Measurements from ENCODE around the gene GNAT1.

The GNAT1 gene

DNA sequence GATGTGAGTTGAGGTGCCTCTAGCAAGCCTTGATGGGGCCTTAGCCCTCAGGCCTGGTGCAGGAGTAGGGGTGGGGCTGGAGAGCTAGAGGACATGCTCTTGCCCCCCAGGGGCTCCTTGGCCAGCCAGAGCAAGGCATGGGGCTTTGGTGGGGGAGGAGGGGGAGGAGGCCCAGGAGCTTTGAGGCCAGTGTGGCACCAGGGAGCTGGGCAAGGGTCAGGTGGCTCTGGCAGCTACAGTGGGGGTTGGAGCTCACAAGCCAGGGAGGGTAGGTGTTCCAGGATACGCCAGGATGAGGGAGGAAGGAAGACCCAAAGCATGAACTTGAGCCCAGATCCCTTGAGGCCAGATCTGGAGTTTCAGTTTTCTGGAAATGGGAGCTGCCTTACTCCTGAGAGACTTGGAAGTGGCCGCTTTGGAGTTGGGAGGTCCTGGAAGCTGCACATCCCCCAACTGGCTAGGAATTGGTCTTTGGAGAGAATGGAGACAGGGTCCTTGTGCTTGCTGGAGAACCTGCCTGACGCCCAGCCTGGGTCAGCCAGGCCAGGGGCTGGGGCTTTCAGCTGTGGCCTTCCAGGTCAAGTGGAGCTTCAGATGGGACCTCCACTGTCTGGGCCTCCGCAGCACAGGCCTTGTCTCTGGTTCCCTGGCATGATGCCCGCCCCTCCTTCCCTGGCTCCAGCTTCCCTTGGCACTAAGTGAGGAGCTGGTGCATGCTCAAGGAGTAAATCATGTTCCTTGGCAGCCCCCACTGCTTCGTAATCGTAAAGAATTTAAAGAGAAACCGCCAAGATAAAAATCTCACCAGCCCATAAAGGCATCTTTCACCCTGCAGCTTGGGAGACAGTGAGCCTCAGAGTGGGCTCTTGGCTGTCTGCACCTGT lies 27.6 kb upstream of the GNAT1 start:
- no peak for DNase-seq

DNA sequence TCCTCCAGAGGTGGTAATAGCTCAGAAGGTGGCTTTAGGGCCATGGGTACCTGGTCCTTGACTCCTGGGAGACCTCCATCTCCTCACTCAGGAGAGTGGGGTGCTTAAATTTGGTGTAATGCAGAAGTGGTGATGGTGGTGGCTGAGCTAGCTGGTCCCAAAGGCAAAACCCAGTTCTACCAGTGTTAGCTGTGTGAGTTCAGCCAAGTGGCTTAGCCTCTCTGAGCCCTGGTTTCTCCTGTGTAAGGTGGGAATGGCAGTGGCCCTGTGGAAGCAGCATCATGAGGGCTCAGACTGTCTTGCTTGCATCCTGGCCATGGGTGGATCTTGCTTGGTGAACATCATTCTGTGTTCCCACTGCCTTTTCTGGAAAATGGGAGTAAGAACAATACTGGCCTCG lies 26.9 kb upstream of the GNAT1 start:
- DNase-seq, result no peak

DNA sequence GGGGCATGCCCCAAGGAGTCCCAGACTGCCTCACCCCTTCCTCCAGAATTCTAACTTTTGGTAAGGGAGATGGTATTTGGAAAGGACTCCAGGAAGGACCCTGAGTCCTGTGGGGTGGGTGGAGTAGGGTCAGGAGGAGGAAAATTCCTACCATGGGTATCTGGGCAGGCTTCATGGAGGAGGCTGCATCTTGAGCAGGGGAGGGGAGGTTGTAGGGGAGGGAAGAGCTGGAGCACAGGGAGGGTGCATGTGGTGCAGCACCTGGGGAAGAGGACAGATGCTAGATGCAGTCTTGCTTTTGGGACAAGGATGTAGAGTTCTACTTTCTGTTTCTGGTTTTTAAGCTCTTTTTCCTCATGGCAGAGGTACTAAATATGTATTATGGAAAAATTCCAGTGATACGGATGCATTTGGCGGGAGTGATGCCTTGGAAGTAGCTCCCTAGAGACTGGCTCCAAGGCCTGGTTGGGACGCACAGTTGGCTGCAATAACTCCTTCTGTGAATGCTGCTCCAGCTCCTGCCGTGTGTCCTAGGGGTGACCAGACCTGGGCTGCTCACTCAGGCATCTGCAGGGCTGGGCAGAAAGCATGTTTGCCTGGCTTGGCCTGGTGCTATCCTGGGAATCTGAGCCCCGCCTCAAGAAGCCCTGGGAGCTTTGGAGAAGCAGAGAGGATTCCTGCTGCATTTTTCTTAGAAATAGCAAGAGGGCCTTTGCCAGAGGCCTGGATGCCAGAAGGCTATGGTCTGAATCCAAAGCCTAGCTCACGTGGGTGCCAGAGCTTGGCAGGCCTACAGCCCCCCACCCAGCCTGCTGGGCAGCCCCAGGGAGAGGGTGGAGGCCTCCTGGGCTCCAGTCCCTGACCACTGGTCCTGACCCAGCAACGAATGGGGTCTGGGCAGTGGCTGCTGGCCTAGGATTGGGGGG lies 26.2 kb upstream of the GNAT1 start:
- DNase-seq, result no peak

DNA sequence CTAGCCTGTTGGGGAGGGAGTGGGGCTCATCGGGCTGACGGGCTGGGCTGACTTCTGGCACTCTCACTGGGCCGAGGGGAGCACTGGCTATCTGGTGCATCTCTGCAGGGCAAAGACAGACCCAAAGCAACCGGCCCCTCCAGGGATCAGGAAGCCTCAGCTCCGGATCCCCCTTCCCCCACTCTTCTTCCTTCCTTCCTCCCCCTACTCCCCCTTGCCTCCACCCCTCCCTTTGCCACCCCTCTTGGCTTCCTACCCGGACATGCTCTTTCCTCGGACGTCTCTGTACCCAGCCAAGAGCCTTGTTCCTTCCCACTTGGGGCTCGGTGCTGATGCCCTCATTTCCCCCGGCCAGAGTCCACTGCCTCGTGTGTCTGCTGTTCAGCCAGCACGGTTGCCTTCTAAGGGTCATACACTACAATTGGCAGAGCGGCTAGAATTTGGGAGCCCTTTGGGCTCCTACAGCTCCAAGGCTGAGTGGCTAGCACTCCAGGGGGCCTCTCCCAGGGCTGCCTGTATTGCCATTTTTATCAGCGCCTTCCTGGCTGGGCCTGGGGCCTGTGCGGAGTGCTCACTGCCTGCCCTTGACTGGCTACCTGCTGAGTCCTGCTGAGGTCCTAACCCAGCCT lies 25.4 kb upstream of the GNAT1 start:
- DNase-seq, result no peak

DNA sequence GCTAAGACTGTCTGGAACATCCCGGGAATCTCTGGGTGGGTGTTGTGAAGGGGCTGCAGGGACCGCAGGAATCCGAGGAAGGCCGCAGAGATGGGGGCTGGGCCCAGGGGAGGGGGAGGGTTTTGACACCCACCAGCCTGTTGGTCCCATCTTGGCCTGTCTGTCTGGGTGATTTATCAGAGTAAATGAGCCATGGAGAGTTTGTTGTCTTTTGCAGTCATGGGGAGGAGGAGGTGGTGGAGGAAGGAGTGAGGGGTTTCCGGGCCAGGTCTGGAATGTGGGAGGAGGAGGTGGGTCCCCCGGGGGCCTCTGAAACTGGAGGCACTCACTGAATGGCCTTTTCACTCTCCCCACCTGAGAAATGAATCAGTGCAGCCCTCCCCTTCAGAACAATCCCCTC lies 24.8 kb upstream of the GNAT1 start:
- no peak for DNase-seq

DNA sequence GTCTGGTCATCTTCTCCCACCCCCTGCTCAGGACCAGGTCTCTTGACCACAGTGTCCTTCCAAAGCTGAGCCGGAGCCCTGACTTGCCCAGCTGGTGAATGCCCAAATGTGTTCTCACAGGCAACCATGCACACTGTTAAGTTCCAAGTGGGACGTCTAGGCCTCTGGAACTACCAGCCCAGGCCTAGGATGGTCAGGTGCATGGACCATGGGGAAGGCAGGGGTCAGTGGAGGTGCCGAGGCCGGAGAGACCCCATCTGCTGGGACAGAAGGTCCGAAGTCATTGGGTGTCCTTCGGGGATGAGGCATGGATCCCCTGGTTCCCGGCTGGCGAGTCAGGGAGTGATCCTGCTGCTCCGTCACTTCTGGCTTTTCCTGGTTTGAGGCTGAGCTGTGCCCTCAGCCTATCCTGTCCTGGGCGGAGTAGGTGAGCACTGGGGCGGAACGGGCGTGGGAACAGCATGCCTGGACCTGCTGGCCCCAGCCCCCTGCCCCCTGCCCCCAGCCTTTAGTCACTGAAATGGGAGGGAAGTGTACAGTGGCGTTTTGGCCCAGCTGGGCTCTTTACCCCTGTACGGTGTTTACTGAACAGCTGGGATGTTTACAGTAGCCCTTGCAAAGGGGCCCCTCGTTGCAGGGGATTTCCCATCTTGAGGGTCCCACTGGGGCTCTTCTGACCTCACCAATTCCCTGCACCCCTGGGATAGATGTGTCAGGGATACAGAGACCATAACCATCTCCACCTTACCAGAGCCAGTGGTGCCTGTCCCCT lies 24.2 kb upstream of the GNAT1 start:
- DNase-seq, result no peak

DNA sequence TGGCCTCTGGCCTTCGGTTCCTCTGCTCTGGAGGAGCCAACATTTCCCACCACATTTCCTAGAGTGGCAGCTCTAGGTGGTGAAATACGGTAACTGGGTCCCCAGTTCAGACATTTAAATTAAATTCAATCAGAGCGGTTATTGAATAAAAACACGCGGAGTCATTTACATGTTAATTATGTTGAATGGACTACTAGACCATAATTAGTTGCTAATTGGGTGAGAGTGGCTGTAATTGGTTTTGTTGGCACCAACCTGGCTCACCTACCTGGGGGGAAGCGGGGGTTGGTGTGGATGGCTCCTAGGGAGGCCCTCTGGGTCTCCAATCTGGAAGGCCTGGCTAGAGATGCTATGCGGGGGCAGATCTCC lies 23.6 kb upstream of the GNAT1 start:
- no peak for DNase-seq

DNA sequence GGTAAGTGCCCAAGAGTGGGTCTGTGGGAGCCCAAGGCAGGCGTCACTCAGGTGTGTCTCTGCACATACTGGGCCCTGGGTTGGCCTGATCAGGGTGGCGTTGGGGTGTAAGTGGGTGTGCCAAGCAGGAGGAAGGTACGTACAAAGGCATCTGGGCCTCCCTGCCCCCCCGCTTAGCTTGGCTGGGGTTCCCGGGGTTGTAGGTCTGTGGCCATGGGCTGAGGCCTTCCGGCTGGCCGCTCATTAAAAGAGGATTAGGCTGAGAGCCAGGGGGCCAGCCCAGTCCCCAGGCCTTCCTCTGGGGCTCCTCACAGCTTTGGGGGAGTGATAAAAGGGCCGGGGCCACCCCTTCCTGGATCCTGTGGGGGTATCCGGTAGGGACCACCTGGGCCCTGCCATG lies 23.0 kb upstream of the GNAT1 start:
- no peak for DNase-seq

DNA sequence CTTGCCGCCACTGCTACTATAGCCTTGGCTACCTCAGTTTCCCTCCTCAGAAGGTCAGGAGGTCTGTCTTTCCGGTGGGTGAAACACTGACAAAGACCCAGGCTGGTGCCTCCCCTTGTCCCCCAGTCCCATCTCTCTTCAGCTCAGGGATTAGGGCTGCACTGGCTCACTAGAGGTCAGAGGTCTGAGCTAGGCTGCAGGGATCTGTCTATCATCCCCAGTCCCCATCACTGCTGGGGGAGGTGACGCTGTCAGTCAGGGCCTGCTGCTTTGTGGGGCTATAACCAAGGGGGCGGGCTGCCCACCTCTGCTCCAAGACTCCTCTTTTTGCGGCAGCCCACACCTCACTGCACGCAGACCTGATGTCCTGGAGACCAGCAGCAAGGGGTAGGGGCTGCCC lies 22.6 kb upstream of the GNAT1 start:
- DNase-seq, result no peak

DNA sequence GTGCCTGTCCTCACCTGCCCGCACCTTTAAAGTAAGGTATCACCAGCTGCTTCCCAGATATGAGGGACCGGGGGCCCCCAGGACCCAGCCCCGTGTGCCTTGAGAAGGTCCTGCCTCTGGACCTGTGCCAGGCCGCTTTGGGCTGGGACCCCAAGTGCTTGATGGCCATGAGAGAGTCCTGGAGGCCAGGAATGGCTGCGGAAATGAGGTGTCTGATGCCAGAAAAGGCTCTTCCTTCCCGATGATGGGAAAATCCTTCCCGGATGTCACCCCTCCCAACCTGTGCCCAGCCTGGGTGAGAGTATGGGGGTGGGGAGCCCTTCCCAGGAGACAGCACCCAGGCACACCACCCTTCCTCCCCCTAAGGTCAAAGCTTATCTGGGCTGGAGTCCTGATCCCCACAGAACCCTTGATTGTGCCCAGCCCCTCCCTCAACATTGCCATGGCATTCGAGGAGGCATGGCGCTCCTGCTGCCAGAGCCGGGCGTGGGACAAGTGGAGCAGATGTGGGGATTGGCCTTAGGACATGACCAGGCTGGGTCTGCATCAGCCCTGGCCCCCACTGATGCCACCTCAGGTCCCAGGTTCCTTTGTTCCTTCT lies 22.1 kb upstream of the GNAT1 start:
- no peak for DNase-seq

DNA sequence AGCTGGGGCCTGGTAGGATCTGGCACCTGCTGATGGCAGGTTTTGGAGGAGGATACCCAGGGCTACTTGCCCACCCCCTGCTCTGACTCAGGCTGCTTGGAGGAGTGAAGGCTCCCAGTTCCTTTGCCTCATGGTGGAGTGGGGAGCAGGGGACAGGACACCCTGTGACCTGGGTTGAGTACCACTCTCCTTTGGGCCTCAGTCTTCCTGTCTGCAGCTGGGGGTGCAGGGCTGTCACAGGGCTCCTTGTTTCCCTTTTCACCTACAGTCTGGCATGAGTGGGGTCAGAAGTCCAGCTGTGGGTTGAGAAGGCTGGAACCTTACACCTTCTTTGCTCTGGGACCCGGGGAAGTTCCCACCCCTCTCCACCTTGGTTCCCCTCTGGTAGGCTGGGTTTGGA lies 21.6 kb upstream of the GNAT1 start:
- DNase-seq, result no peak

DNA sequence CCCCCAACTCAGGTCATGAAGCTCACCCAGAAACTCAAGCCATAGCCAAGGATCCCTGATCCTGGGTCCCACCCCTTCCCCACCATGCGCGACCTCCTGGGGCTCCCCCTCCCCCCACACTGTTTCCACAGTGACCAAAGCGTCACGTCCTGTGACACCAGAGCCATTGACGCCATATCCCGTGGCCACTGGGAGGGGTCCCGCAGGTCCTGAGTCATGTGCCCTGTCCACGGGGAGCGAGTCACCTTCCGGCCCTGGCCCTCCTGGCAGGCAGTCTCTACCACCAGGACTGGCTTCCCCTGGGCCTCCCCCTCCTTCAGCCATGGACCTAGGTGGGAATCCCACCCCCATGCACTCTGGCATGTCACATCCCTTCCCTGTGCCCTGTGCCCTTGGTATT lies 20.7 kb upstream of the GNAT1 start:
- DNase-seq, result no peak

DNA sequence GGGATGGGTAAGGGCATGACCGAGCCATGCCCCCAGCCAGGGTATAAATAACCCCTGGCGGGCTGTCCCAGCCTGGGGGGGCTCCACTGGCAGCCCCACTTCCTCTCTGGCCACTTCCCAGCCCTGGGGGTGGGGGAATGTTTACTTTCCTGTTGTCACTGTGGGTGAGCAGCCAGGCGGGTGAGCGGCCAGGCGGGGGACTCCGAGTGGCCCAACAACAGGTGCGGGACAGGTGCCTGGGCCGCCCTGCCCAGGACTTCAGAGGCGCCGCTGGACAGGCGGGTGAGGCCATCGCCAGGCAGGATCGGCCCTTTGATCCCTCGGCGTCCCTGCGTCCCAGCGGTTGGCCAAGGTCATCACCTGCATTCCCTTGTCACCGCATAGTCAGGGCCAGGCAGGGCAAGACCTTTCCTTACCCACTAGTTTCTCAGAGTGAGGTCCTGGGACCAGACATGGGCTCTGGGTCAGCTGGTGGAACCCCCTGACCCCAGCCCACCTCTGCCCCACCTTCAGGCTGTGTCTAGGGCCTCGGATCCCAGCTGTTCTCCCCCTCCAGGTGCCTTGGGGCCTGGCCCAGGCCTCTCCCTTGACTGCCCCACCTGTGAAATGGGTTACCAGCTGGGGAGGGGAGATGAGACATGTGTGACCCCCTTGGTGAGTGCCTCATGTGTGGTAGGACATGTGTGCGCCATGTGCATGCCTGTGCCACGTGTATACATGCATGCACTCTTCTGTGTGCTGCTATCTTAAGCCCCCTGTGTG lies 19.7 kb upstream of the GNAT1 start:
- DNase-seq, result no peak

DNA sequence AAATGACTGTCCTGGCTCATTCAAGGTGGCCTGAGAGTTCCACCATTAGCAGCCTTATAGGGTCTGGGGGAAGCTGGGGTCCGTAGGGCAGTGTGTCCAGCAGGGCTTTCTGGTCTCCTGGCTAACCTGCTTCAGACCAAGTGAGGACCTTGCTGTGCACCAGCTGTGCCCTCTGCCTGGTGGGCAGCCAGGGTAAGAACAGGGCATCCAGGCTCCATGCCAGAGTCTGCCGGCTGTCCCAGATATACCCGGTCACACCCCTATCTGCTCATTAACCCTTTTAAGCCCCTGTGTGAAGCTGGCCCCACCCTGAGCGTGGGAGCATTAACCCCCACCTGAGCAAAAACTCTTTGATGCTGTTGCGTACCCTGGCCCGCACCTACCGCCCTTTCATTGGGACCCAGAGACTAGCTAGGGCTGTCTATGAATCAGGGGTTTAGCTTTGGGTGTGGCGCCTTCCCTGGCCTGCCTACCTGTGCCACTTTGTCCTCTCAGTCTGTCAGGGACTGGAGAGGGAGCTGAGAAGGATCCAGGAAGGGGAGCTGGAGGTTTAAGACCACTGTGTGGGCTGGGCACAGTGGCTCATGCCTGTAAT lies 18.7 kb upstream of the GNAT1 start:
- DNase-seq, result no peak

DNA sequence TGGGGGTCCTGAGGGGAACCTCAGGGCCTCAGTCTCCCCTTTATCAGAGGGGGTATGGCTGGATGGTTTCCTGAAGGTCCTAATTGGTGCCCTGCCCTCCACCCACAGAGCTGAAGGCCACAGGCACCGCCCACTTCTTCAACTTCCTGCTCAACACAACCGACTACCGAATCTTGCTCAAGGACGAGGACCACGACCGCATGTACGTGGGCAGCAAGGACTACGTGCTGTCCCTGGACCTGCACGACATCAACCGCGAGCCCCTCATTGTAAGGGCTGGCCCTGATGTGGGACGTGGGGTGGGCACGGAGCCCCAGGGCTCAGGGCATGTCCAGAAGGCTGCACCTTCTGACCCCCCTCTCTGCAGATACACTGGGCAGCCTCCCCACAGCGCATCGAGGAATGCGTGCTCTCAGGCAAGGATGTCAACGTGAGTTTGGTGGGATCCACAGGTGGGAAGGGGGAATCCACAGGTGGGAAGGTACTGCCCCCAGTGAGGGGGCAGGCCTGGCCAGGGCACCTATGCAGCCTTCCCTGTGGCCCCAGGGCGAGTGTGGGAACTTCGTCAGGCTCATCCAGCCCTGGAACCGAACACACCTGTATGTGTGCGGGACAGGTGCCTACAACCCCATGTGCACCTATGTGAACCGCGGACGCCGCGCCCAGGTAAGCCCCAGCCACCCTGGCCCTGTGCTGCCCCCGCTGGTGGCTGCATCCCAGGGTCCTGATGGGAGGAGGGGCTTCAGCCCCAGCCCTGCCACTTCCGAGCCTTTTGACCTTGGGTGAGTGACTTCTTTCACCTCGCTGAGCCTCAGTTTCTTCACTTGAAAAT lies 17.5 kb upstream of the GNAT1 start:
- DNase-seq, result no peak

DNA sequence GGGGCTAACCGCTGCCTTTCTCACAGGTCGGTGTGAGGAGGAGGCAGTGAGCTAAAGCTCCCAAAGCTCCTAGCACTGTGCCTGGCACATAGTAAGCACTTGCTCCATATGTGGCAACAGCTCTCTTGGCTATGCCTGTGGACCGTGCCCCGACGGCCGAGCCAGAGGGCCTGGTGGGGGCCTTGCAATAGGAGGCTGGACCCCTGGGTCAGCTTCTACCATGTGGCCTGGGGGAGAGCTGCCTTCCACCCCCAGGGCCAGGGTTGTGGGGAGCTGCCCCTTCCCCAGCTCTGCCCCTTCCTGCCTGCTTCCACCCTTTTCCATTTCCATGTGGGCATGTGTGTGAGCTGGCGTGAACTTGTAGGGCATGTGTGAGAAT lies 16.9 kb upstream of the GNAT1 start:
- no peak for DNase-seq

DNA sequence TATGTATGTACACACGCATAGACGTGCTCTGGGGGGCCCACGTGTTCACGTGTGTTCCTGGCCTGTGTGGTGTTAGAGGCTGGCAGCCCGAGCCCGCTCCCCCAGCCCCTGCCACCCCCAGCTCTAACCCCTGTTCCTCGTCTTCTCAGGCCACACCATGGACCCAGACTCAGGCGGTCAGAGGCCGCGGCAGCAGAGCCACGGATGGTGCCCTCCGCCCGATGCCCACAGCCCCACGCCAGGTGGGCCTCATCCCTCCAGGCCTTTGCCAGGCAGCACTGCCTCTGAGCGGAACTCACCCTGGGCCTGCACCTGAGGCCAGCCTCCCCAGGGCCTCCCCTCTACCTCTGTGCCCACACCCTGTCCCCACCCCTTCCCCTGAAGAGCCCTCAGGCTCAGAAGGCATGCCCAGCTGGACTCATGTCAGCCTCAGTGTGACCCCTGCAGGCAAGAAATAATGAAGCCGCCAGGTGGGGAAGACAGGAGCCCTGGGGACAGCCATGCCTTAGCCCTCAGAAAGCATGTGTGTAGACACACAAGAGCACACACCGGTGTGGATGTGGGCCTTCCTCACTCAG lies 16.4 kb upstream of the GNAT1 start:
- DNase-seq, result no peak

DNA sequence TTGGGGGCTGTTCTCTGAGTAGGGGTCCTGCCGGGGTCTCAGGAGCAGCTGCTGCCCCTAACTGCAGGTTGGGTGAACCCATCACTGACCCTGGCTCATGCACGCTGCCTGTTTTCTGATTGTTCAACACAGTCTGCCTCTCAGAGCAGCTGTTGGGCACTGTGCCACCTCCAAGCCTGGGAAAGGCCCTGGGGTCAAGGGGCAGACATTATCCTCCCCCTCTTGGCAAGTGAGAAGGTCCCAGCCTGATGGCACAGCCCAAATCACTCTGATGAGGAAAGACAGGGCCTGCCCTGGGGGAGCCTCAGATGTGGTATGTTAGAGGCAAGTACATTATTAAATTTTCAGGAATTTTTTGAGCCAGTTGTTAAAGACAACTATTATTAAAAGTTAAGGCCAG lies 14.1 kb upstream of the GNAT1 start:
- no peak for DNase-seq

DNA sequence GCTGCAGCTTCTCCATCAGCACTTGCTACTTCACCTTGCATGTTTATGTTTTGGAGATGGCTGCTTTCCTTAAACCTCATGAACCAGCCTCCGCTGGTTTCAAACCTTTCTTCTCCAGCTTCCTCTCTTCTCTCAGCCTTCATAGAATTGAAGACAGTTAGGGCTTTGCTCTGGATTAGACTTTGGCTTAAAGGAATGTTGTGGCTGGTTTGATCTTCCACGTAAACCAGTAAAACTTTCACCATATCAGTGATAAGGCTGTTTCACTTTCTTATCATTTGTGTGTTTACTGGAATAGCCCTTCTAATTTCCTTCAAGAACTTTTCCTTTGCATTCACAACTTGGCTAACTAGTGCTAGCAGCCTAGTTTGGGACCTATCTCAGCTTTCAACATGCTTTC lies 11.7 kb upstream of the GNAT1 start:
- DNase-seq, result no peak

DNA sequence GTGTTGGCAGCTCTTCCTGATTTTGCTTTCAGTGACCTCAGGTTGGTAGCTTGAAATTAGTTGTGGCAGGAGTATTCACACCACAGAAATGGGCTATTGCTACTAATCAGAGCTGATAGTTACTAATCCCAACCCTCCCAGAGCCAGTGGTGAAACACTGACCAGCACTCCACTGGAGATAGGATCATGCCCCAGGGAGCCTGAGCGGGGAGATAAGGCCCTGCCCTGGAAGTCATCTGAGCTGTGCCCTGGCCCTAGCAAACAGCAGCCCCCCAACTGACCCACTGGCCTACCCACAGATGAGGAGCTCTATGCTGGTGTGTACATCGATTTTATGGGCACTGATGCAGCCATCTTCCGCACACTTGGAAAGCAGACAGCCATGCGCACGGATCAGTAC lies 9.4 kb upstream of the GNAT1 start:
- DNase-seq, result no peak
